Adipose tissue (tissue), 3 donors: Measurements from ENCODE around the gene NBAS. TPM values are rescaled to one million over a fixed set of nuclear protein-coding genes. Genes with fewer than 3 reads are reported as not detected.

Experiments used
- H3K27ac ChIP-seq: one replicate; pipeline ENCODE4 v1.5.1; 2013; ENCODE audit warnings: low read depth, low read length
- WGBS, 3 donors: extraction: QIAGEN DNeasy Blood & Tissue Kit; methylation state at CpG; one replicate each; pipeline ENCODE4 v1.1.7; 2013; 5-methylcytosine and 5-hydroxymethylcytosine counted together
- polyA plus RNA-seq, 3 donors: library from polyadenylated mRNA; stranded (reverse); fragments of 200-250 nt; gene quantifications; one replicate each; pipeline ENCODE4 v1.2.3, GENCODE V29; 2013
- donor health status: healthy with polysubstance abuse.
- donor health status: Bipolar disorder and iron deficiency.
- donor health status: healthy.

NBAS gene
- polyA plus RNA-seq, 3 donors, result 12.7 to 19.8 (median 16.7) TPM

DNA sequence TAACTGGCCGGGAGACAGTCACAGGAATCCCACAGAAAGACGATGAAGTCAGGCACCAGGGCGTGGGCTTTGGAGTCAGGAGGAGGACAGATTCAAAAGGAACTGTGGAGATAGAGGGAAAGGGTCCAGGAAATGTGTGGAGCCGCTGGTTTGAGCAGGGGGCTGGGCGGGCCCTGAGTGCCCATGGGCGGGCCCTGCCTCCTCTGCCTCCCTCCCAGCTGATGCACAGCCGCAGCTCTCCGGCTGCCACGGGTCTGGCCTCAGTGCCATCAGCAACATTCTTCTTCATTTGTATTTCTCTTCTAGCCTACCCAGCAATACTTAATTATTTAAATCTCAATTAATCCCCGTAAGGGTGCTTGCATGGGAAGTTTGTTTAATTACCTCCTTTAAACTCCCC is 432.3 kb downstream of the NBAS start:
- H3K27ac ChIP-seq, result no peak overlapping the region
- 69 to 82% (median 77%) methylated on average over 10 of the region's 10 CpGs for WGBS, 3 donors

DNA sequence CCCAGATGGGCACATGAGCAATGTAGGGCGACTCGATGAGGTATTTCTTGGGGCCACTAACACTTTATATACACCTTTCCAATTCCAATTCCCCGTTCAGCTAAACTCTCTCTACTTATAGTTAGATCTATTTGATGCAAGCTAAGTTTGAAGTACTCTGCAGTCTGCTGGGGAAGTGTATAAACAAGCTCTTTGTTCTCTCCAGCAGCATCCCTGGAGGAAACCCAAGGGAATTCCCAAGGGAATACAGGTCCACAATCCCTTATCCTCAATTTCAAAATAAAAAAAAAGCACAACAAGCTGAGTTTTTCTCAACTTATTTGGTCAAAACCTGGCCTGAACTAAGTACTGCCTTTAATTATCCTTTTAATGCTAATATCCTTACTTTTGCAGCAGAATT is 433.3 kb downstream of the NBAS start:
- H3K27ac ChIP-seq, result no peak overlapping the region
- 84 to 96% (median 86%) methylated on average over 3 of the region's 3 CpGs for WGBS, 3 donors

DNA sequence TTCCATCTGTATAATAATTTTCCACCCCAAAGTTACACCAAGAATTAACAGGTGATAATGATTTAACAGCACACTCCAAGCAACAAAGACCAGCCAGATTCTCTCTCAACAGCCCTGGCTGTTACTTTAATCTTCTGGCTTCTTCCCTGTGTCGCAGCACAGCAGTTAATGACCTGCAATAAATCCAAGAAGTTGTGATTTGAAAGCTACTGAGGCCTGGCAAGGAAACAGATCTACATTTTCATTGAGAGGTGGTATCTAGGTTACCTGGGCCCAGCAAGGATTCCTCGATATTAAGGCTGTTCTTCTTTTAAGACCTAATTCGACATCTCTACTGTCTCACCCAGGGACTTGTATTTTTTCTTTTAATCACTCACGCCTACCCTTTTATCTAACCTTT is 433.8 kb downstream of the NBAS start:
- 77 to 88% (median 86%) methylated on average over 4 of the region's 4 CpGs for WGBS, 3 donors
- no peak overlapping the region for H3K27ac ChIP-seq

DNA sequence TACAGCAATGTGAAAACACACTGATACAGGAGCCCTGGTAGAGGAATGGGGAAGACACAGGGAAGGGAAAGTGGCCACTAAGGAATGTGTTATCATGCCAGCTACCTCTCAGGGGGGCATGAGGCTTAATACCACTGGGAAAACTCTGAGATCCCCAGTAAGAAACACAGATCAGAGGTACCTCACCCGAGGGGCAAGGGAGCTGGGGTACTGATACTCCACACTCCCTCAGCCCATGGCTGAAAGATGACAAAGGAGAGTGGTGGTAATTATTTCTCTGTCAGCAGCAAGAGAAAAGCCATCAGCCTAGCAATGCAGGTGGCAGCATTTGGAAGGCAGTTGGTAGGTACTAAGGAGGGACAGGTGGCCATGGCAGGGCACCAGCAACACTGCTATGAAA is 434.8 kb downstream of the NBAS start:
- no peak overlapping the region for H3K27ac ChIP-seq
- WGBS, 3 donors, result 90 to 100% (median 100%) methylated on average over 1 of the region's 1 CpG

DNA sequence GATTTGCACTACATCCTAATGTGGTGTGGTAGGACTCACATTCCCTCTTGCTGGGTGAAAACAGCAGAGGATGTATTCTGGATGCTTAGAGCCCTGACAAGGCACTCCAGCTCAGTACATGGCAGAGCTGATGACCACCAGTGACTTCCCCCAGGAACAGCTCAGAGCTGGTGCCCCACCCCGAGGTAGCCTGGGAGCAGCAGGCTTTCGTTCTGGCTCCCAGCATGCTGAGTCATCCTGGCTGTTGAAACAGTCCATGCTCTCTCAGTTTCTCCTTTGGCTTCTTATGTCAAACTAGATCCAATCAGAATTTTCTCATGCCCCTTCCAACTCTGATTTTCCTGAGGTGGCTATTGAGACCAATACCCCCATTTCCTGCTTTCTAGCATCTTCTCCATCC is 438.2 kb downstream of the NBAS start:
- H3K27ac ChIP-seq, result no peak overlapping the region
- 43 to 54% (median 49%) methylated on average over 2 of the region's 2 CpGs for WGBS, 3 donors

DNA sequence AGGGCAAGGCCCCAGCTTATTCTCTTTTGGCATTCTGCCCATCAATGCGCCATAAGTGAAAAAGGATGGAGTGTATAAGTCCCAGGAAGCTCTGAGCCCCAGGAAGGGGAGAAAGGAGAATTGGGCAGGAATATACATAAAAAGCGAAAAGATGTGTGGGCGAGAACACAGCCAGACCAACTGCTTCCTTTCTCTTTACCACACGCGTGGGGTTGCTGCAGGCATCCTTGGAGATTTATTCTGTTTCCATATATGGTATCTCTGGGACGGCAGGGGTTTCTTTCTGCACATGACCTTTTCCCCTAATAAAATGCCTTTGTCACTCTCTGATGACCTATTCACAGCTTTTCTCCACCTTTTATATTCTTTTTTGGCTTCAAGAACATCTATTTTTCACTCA is 440.5 kb downstream of the NBAS start:
- 33 to 60% (median 36%) methylated on average over 6 of the region's 6 CpGs for WGBS, 3 donors
- no peak overlapping the region for H3K27ac ChIP-seq

DNA sequence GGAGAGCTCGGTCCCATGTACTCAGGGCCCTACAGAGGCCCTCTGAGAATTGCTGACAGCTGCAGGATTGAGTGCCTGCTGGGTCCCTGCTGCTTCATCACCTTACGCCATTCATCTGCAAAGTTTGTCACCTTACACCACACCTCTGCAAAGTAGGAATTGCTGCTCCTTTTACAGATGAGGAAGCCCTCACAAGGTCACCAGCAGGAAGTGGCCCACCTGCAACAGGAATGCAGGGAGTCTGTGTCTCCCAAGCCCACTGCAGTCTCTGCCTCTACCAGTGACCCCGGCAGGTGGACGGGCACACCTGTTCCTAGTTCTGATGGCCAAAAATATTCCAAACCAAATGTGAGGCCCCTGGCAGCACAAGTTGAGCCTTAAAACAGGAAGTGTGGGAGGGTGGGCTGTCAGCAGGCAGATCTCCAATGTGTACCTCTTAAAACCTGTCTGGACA is 441.4 kb downstream of the NBAS start:
- H3K27ac ChIP-seq, result no peak overlapping the region
- whole genome bisulfite sequencing, 3 donors, result 62 to 69% (median 67%) methylated on average over 4 of the region's 4 CpGs

DNA sequence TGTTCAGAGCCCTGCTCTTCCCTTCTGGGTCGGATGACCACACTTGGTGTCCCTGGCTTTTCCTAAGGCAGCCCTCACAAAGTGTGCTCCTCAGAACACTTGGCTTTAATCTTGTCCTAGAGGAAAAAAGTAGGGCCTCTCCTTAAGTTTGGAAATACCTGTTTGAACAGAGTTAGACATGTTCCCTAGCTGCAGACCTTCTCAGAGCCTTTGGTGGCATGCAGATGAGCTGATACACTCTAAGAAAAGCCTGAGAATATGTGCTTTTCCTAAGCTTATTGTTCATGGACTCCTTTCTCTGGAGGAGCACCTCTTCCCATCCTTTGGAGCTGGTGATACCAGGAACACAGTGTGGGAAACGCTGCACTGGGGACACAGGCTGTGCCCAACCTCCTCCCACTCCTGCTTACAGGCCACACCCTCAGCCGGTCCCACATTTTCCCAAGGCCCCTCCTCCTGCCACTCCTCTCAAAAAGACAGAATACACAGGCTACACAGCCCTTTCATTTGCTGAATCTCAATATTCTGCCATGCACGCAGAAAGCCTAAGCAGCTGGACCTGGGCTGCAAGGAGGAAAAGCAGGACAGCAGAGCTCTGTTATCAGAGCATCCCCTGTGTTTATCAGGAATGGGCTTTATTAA is 443.6 kb downstream of the NBAS start:
- no peak overlapping the region for H3K27ac ChIP-seq
- WGBS, 3 donors, result 34 to 80% (median 67%) methylated on average over 4 of the region's 4 CpGs

Other genes starting within 250 kb of the NBAS start
- gene DDX1, start 30.5 kb upstream of the NBAS start, polyA plus RNA-seq, result 10 to 100 TPM; 43.1 to 70.2 (median 62.2) TPM